K562 (cell line): ENCODE measurements around the gene NUDT22. TPM values are rescaled to one million over a fixed set of nuclear protein-coding genes. Genes with fewer than 3 reads are reported as not detected.

Experiments used
- DPF2 ChIP-seq: fragments of 450-650 bp; IDR thresholded peaks from 2 replicates; pipeline ENCODE4 v1.6.1; 2016
- PCBP2 ChIP-seq: fragments of 200-400 bp; formaldehyde crosslinking; IDR thresholded peaks from 2 replicates; pipeline ENCODE4 v1.6.1; 2018; ENCODE audit warnings: low read length, low read depth, mild to moderate bottlenecking, moderate library complexity; ENCODE audit not compliant: poor library complexity, severe bottlenecking
- RCOR1 ChIP-seq, 2 experiments: IDR thresholded peaks; 2 replicates each; pipeline ENCODE4 v1.6.1; 2012; ENCODE audit warnings: low read depth in 2 of 2, low read length in 2 of 2, borderline replicate concordance in 1 of 2, improper control_type of control experiment in 1 of 2
- TSC22D4 ChIP-seq: fragments of 450-650 bp; IDR thresholded peaks from 2 replicates; pipeline ENCODE4 v1.6.1; 2016; ENCODE audit warnings: missing genetic modification characterization, missing biosample characterization, control low read depth
- ZNF57 ChIP-seq: fragments of 450-650 bp; formaldehyde crosslinking; IDR thresholded peaks from 2 replicates; pipeline ENCODE4 v1.4.0; 2020; ENCODE audit warnings: mild to moderate bottlenecking, moderate library complexity
- polyA plus RNA-seq, 8 experiments: library from polyadenylated mRNA; depleted of rRNA in 4 of 8; stranded (reverse) in 5 of 8; unstranded in 3 of 8; fragments of >200 nt; fragmentation: Nextera tagmentation in 2 of 8; fragmentation: Illumina TruSeq in 1 of 8; extraction: Ambion mirVana in 2 of 8; extraction: Trizol in 1 of 8; gene quantifications; 2 replicates each; pipeline versions ENCODE4 v1.2.1 to v1.2.3, GENCODE V29; 2011 to 2014; ENCODE audit warnings: inconsistent platforms in 1 of 8, missing spikeins in 1 of 8
- total RNA-seq, 7 experiments: library from RNA; depleted of rRNA in 6 of 7; stranded (reverse); fragments of >200 nt in 6 of 7; fragmentation: Illumina TruSeq in 2 of 7; extraction: Trizol in 2 of 7; gene quantifications; 2 replicates each; pipeline versions ENCODE4 v1.2.1 to v1.2.3, GENCODE V29; 2011 to 2021; ENCODE audit warnings: low replicate concordance in 1 of 7
- TF ChIP-seq, protein P1 (sequence below): fragments of 150-350 bp; IDR thresholded peaks from 2 replicates; pipeline ENCODE4 v1.6.1; 2014; ENCODE audit warnings: low read depth, mild to moderate bottlenecking, low read length, borderline replicate concordance
- TF ChIP-seq, protein P2 (sequence below), 2 experiments: fragments of 450-650 bp in 1 of 2; sonication (generic) in 1 of 2; formaldehyde crosslinking in 1 of 2; IDR thresholded peaks; 2 replicates each; pipeline versions ENCODE4 v1.7.1 to v1.9.0; 2016 to 2022; ENCODE audit warnings: inconsistent platforms in 1 of 2, mild to moderate bottlenecking in 1 of 2, missing genetic modification reagents in 1 of 2

Gene NUDT22
- total and polyA plus RNA-seq, 9 of the 15 experiments (the other 6 are each of a cell fraction or from before 2014, with no cell fraction given), result 6.3 to 92.6 (median 37.4) TPM

DNA sequence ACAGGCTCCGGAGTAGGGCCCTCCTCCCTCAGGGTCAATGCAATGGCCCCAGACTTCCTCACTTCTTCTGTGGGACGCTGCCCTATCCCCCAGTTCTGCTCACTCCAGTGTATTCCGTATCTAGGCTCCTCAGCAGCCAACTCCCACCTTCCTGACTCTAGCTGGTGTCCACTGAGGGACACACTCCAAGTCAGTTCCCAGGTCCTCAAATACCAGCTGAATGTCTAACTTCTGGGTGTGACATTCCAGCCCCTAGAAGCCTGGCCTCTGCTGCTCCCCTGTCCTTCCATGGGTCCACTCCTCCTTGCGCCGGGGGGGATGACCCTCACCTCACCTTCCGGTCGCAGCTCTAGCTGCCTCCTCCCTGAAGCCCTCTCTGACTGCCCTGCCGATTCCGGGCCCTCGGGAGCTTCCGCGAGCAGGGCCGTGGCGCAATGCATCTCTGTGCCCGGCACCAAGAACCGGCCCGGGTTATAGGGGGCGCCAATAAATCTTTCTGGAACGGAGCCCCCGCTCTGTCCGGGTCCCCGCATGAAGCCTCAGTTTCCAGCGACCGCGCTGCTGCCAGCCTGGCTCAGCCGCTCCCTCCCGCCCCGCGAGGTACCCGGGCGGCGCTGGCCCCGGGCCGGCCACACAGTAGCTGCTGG is 42.9 kb downstream of the NUDT22 start (continued):
- TF ChIP-seq, protein P1, sequence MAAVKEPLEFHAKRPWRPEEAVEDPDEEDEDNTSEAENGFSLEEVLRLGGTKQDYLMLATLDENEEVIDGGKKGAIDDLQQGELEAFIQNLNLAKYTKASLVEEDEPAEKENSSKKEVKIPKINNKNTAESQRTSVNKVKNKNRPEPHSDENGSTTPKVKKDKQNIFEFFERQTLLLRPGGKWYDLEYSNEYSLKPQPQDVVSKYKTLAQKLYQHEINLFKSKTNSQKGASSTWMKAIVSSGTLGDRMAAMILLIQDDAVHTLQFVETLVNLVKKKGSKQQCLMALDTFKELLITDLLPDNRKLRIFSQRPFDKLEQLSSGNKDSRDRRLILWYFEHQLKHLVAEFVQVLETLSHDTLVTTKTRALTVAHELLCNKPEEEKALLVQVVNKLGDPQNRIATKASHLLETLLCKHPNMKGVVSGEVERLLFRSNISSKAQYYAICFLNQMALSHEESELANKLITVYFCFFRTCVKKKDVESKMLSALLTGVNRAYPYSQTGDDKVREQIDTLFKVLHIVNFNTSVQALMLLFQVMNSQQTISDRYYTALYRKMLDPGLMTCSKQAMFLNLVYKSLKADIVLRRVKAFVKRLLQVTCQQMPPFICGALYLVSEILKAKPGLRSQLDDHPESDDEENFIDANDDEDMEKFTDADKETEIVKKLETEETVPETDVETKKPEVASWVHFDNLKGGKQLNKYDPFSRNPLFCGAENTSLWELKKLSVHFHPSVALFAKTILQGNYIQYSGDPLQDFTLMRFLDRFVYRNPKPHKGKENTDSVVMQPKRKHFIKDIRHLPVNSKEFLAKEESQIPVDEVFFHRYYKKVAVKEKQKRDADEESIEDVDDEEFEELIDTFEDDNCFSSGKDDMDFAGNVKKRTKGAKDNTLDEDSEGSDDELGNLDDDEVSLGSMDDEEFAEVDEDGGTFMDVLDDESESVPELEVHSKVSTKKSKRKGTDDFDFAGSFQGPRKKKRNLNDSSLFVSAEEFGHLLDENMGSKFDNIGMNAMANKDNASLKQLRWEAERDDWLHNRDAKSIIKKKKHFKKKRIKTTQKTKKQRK, result no peak
- TF ChIP-seq RCOR1 (IDR thresholded peaks at IDR 0.05; ENCODE audit: borderline replicate concordance in 1 of 2, low read depth in 2 of 2, low read length in 2 of 2) (peak in 1 of 2 experiments; percentile 60; a peak in 2 of 4 replicates), PCBP2 (no peak), DPF2 (peak; percentile 50; the same call in 1 of the 2 replicates), ZNF57 (CRISPR knock-in tag) (no peak), TSC22D4 (tag) (no peak)
- TF ChIP-seq, protein P2, sequence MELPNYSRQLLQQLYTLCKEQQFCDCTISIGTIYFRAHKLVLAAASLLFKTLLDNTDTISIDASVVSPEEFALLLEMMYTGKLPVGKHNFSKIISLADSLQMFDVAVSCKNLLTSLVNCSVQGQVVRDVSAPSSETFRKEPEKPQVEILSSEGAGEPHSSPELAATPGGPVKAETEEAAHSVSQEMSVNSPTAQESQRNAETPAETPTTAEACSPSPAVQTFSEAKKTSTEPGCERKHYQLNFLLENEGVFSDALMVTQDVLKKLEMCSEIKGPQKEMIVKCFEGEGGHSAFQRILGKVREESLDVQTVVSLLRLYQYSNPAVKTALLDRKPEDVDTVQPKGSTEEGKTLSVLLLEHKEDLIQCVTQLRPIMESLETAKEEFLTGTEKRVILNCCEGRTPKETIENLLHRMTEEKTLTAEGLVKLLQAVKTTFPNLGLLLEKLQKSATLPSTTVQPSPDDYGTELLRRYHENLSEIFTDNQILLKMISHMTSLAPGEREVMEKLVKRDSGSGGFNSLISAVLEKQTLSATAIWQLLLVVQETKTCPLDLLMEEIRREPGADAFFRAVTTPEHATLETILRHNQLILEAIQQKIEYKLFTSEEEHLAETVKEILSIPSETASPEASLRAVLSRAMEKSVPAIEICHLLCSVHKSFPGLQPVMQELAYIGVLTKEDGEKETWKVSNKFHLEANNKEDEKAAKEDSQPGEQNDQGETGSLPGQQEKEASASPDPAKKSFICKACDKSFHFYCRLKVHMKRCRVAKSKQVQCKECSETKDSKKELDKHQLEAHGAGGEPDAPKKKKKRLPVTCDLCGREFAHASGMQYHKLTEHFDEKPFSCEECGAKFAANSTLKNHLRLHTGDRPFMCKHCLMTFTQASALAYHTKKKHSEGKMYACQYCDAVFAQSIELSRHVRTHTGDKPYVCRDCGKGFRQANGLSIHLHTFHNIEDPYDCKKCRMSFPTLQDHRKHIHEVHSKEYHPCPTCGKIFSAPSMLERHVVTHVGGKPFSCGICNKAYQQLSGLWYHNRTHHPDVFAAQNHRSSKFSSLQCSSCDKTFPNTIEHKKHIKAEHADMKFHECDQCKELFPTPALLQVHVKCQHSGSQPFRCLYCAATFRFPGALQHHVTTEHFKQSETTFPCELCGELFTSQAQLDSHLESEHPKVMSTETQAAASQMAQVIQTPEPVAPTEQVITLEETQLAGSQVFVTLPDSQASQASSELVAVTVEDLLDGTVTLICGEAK (IDR thresholded peaks at IDR 0.05), result peak; percentile 55; the same call in 1 of the 2 replicates
- TF ChIP-seq, protein P2 (CRISPR knock-in tag; IDR thresholded peaks at IDR 0.05), result no peak
